Stimulated activated CD8-positive, alpha-beta memory T cell treated with anti-CD3 and anti-CD28 coated beads, Interleukin-15, amount 100 ng/mL, for 24 hours (primary cell): ENCODE results near the gene SPRED2.

ENCODE experiments used
- DNase-seq: peaks from one replicate; pipeline ENCODE4 v3.0.0-alpha.2; 2020; ENCODE audit warnings: low read depth

Gene SPRED2

GRCh38 chr2:65277118-65277517 lies 155.3 kb downstream of the SPRED2 start:
- DNase-seq, result no peak

GRCh38 chr2:65276609-65277008 lies 155.8 kb downstream of the SPRED2 start:
- no peak for DNase-seq

DNA sequence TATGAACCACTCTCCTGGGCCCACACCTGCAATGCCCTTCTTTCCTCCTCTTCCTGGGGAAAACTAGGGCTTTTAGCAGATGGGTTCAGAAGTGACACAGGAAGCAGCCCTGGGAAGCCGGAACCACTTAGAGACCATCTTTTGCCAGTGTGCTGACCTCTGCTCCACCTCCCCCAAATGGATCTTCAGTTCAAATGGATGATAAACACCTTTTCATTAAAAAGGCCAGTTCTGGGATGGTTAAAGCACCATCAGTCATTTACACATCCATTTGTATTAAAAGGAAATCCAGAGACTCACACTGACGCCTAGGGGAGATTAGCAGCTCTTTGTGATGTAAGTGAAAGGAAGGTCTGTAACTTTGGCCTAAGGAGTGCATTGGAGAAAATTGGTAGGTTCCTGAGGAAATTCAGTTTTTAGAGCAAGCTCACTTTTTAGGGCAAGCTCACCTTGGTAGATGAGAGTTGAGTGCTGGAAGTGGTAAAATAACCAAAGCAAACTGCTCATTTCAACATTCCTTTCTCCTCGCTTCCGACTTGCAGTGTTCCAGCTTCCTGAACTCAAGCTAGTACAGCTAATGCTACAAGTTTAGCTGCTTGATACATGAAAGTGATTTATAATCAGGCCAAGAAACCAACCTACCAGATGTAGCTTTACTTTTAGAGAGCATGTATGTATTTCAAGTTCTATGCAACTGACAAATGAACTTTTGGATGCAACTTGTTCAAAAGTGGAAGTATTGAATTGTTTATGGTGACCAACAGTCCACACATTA lies 157.1 kb downstream of the SPRED2 start:
- no peak for DNase-seq

- no peak for DNase-seq
Observed at GRCh38 chr2:65273344-65273743, 159.1 kb downstream of the SPRED2 start.

DNA sequence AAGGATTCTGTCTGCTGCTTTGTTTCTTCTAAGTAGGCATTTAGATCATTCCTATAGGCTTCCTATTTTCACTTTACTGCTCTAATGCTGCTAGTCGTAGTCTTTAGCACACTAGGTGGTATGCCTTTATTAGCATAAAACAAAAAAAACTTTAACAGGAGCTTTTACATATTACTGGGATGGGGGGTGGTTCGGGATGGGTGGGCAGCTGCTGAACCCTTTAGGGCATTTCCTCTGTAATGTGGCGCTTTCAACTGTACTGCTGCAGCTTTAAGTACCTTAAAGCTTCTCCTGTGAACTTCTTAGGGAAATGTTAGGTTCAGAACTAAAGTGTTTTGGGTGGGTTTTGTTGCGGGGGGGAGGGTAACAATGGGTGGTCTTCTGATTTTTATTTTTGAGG lies 163.4 kb downstream of the SPRED2 start:
- no peak for DNase-seq

GRCh38 chr2:65267008-65267407 lies 165.4 kb downstream of the SPRED2 start:
- no peak for DNase-seq

GRCh38 chr2:65265671-65266045 lies 166.7 kb downstream of the SPRED2 start:
- DNase-seq, result no peak

GRCh38 chr2:65264821-65265670 lies 167.4 kb downstream of the SPRED2 start:
- DNase-seq, result no peak

GRCh38 chr2:65263986-65264385 lies 168.4 kb downstream of the SPRED2 start:
- DNase-seq, result no peak

- no peak for DNase-seq
Observed at GRCh38 chr2:65263262-65263661, 169.1 kb downstream of the SPRED2 start.

GRCh38 chr2:65261676-65262075 lies 170.7 kb downstream of the SPRED2 start:
- DNase-seq, result no peak
